Motor neuron (in vitro differentiated cells): Measurements from ENCODE around the gene RAB3A. TPM values are rescaled to one million over a fixed set of nuclear protein-coding genes. Genes with fewer than 3 reads are reported as not detected.
A peak's percentile ranks its signal among the peaks of the same experiment; 100 is the strongest.

Experiments
- ATAC-seq, 8 experiments: fragments of 200-7000 bp; cut with Tn5 transposase; replicated peaks in 6 of 8; 2 replicates each; pipeline ENCODE4 v1.8.0; 2021; ENCODE audit warnings: mild to moderate bottlenecking in 8 of 8, moderate library complexity in 8 of 8
- H3K27ac ChIP-seq, 2 donors: fragments of 250-450 bp; sonication (Bioruptor Pico); 2 replicates each; pipeline ENCODE4 v1.9.0; 2021; ENCODE audit warnings: antibody characterized with exemption in 2 of 2, mild to moderate bottlenecking in 2 of 2, moderate library complexity in 1 of 2
- H3K4me1 ChIP-seq, 2 donors: fragments of 250-450 bp; sonication (Bioruptor Pico); replicated peaks in 1 of 2; 2 replicates each; pipeline ENCODE4 v1.6.1; 2021; ENCODE audit warnings: antibody characterized with exemption in 2 of 2, mild to moderate bottlenecking in 2 of 2, moderate library complexity in 1 of 2
- H3K4me3 ChIP-seq, 5 donors: fragments of 250-450 bp; sonication (Bioruptor Pico); 2 replicates each; pipeline ENCODE4 v1.9.0; 2021; ENCODE audit warnings: antibody characterized with exemption in 5 of 5, mild to moderate bottlenecking in 5 of 5, moderate library complexity in 4 of 5
- WGBS, 10 experiments: fragments of 450-650 bp; shearing (Covaris generic); methylation state at CpG; one replicate each; pipeline ENCODE4 v1.0.0; 2022; 5-methylcytosine and 5-hydroxymethylcytosine counted together
- in situ Hi-C, 9 experiments: fragments of 400-800 bp; cut with MboI; loops; one replicate each; pipeline ENCODE4 v1.15.0; 2021; ENCODE audit warnings: low sequenced_read_pairs in 9 of 9, low pct_unique_long_range_greater_than_20kb in 2 of 9; ENCODE audit not compliant: unreplicated experiment in 9 of 9
- total RNA-seq, 8 experiments: library from RNA; unstranded; fragments of 300-600 nt; gene quantifications; 2 replicates each; pipeline versions ENCODE4 v1.2.3 to v1.2.4, GENCODE V29; 2022

RAB3A gene
- total RNA-seq, 8 experiments from 2014 or later = 2.7 to 142 (median 32.3) TPM

DNA sequence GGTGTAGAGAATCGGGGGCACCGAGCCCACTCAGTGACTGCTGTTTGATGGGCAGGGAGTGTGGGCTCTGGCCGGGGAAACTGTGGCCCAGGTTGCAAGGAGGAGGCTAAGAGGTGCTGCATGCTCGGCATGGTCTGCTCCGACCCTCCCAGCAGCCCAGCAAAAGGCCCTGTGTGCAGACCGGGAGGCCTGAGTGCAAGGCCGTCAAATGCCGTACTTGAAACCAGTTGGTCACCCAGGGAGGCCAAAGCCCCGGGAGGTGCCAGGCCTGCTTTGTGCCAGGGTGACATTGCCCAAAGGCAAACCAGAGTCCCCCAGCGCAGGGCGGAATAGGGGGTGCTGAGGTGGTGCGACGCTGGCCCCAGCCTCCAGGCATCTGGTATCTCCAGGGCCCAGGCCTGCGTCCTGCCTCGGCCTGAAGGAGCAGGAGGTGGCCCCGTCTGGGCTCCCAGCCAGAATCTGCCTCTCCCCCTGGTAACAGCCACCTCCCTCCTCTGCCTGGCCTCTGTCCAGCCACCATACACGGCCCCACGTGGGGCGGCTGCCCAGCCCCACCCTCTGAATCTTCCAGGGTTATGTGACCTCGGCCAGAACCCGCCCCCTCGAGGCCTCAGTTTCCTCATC lies 46.9 kb downstream of the RAB3A start:
- Histone ChIP-seq H3K27ac (peak overlapping the region; percentile 13 to 54), H3K4me3 (no peak overlapping the region), H3K4me1 (peaks cover 22 to 31% of the 10 kb centered on the region in 2 donors)
- WGBS, 10 experiments = 51 to 100% methylated on average over 3 to 7 of the region's 22 CpGs; no CpG with 5 or more reads in 8 of the 10 experiments
- in situ Hi-C loops = no loop called here
- ATAC-seq = peak in 6 of 8 experiments; percentile 3 to 18 (median 10)

DNA sequence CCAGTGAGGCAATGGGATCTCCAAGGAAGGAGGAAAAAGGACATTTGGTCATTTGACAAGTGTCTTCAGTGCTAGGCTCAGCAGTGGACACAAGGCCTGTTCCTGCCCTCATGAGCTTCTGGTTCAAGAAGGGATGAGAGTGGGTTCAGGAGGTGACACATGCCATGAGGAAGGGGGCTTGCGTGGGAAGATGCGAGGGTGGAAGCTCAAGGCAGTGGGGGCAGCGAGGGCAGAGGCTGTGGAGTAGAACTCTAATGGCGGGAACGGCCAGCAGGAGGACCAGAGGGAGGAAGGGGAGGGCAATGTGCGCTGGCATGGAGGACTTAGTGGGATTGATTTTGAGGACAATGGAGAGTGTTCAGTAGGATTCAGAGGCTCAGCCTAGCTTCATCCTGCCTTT lies 47.6 kb downstream of the RAB3A start:
- H3K4me1 ChIP-seq = peaks cover 17 to 30% of the 10 kb centered on the region in 2 donors
- no peak overlapping the region for H3K27ac ChIP-seq
- in situ Hi-C loops = no loop called here
- no peak overlapping the region for H3K4me3 ChIP-seq
- WGBS, 10 experiments = 87 to 100% (median 93%) methylated on average over 2 to 4 of the region's 6 CpGs; no CpG with 5 or more reads in 6 of the 10 experiments
- ATAC-seq = no peak

DNA sequence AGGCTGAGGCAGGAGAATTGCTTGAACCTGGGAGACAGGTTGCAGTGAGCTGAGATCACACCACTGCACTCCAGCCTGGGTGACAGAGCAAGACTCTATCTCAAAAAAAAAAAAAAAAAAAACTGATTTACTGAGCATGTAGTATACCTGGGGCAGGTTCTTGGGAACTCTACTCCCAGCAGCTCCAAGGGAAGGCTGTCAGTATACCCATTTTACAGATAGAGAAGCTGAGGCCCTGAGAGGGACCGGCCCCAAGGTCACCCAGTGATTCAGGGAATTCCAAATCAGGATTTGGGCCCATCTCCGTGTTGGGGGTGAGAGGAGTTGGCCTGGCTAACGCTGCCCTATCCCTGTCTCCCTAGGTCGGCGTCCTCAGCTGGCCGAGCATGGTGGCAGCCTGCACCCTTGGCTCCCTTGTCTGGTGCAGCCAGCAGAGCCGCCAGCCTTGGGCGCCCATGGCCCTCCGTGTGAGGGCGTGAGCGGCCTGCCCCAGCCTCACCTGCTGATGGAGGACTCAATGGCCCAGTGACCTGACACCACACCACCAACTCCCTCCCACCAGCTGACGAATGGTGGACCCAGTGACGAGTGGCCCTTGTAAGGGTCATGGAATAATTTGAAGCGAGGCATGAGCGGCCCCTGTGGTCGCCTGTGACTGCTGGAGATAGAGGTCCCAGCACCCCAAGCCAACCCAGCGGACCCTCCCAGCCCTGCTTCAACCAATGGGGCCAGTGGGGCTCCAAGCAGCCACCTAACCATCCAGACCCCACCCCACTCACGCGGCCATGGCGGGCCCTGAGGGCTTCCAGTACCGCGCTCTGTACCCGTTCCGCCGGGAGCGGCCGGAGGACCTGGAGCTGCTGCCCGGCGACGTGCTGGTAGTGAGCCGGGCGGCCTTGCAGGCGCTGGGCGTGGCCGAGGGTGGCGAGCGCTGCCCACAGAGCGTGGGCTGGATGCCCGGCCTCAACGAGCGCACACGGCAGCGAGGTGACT lies 48.5 kb downstream of the RAB3A start:
- no peak overlapping the region for H3K4me3 ChIP-seq
- H3K27ac ChIP-seq = no peak overlapping the region
- in situ Hi-C loops = no loop called here
- no peak for ATAC-seq
- 86 to 100% (median 100%) methylated on average over 1 to 21 of the region's 43 CpGs; no CpG with 5 or more reads in 5 of the 10 experiments for WGBS, 10 experiments
- H3K4me1 ChIP-seq = peaks cover 13 to 25% of the 10 kb centered on the region in 2 donors

DNA sequence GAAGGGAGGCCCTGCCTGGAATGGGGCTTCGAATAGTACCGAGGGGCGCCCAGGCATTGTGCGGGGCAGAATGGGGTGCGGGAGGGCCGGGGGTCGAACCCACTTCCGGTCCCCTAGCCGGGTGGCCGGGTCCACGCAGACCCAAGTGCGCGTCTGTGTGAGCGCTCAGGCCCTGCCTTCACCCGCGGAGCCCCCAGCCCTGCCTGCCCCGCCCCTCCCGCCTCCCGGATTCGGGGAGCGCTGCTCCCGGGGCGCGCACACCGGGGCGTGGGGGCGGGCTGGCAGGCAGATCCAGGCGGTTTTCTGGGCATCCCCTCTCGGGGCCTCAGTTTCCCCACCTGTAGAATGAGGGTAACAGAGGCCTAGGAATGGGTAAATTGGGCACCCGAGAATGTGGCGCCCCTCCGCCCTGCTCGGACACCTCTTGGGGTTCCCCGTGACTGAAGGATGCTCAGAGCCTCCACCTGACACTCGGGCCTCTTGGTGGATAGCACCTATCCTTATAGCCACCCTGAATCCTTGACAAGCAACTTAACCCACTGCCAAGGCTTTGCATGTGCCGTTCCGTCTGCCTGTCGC lies 50.2 kb downstream of the RAB3A start:
- ATAC-seq = peak in 1 of 8 experiments; percentile 1
- in situ Hi-C loops = no loop called here
- peak overlapping the region; percentile 71 to 82 for H3K27ac ChIP-seq

DNA sequence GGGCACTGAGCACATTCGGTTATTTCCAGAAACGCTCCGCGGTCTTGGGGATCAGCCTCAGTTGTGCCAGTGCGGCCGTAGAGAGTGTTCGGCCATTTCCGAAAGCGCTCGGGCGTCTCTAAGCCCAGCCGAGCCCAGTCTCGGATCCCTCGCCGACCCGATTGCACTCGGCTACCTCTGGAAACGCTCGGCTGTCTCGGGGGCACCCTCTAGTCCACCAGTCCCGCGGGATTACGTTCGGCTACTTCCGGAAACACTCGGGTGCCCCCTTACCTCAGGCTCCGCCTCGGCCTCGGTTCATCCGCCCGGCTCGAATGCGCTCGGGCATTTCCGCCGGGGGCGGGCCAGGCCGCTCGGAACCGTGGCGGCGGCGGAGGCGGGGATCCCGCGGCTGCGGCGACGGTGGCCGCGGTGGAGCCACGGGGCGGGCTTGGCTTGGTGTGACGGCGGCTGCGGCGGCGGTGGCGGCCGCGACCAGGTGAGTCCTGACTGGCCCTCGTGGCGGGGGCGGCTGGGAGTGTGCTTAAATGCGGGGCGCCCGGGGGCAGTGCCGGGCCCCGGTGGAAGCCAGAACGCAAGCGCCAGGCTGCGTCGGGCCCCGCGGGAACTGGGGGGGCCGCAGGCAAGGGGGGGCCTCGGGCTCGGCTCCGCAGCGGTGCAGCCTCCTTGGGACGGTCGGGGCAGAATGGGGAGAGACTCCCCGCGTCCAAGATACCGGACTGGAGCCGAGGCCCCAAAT lies 50.9 kb downstream of the RAB3A start, which contains the start of gene PIK3R2:
PIK3R2 (plus strand) TSS at position 347 of the 739 bp plus-strand sequence. CDS start 2,717 bp downstream, outside the sequence.
- H3K4me1 ChIP-seq = peaks cover 8 to 21% of the 10 kb centered on the region in 2 donors

More for the DNA sequence above, 50.2 kb downstream of the RAB3A start:
- Histone ChIP-seq H3K4me1 (peaks cover 13 to 25% of the 10 kb centered on the region in 2 donors), H3K4me3 (peak overlapping the region; percentile 52 to 90 (median 66))
- 0 to 2% (median 0%) methylated on average over 1 to 11 of the region's 38 CpGs; no CpG with 5 or more reads in 6 of the 10 experiments for WGBS, 10 experiments

DNA sequence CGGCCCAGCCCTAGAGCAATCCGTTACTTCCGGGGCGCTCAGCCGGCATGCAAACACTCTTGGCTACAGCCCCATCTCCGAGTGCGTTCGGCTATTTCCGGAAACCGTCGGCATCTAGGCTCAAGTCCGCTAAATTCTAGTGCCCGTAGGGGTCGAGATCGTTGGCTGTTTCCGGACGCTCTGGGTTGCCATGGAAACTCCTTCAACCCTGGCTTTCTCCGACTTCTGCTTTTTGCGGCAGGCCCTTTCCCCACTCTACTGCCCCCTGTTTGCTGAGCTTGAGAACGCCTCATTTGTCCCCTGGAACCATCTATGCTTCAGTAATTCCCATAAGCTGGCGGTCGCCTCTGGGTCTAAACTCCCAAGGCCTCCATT lies 51.4 kb downstream of the RAB3A start:
- Histone ChIP-seq H3K27ac (peak overlapping the region; percentile 91), H3K4me1 (peaks cover 3 to 18% of the 10 kb centered on the region in 2 donors), H3K4me3 (peak overlapping the region; percentile 32 to 90 (median 56))
- ATAC-seq = peak; percentile 43 to 73 (median 64)
- in situ Hi-C loops = no loop called here
- 0 to 4% (median 1%) methylated on average over 4 to 16 of the region's 22 CpGs; no CpG with 5 or more reads in 4 of the 10 experiments for WGBS, 10 experiments

More for the DNA sequence above, 50.9 kb downstream of the RAB3A start, which contains the start of gene PIK3R2:
- WGBS, 10 experiments = 0% methylated on average over 1 to 4 of the region's 86 CpGs; no CpG with 5 or more reads in 8 of the 10 experiments
- peak; percentile 77 to 89 (median 86) for ATAC-seq
- Histone ChIP-seq H3K4me3 (peak within 1 kb of the TSS; percentile 52 to 90 (median 66)), H3K27ac (peak within 1 kb of the TSS; percentile 91)
- in situ Hi-C loops = no loop called here

DNA sequence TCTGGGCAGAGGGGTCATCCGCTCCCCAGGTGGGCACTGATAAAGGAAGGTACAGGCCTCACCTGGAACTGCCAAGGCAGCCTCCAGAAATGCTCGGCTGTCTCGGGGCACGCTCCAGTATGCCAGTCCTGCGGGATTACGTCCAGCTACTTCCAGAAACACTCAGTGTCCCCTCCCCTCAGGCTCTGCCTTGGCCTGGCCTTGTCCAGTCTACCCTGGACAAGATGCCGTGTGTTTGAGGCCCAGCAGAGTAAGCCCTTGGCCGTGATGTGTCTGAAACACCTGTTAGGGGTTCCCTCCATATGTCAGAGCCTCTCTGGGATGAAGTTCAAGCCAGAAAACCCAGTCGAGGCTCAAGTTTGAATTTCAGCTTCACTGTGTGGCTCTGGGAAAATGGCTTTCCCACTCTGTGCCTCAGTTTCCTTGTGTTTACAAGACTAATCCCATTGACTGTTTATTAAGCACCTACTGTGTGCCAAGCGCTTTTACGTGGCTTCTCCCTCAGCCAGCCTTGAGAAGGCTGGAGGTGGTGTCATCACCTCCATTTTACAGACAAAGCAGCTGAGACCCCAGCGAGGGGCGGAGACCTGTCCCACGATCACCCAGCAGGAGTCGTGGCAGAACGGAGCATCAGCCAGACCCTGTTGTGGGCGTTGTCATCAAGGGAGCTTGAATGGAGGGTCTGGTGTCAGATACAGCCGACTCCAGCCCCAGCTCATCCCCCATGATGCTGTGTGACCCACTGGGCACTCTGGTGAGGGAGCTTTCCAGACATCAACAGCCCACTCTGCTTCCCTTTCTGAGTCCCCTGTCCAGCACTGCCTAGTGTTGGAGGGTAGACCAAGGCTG lies 52.8 kb downstream of the RAB3A start:
- WGBS, 10 experiments = 51 to 97% (median 83%) methylated on average over 2 to 11 of the region's 18 CpGs; no CpG with 5 or more reads in 3 of the 10 experiments
- in situ Hi-C loops = no loop called here
- H3K27ac ChIP-seq = no peak overlapping the region
- ATAC-seq = no peak
- peaks cover 0 to 10% of the 10 kb centered on the region in 2 donors for H3K4me1 ChIP-seq
- H3K4me3 ChIP-seq = no peak overlapping the region

DNA sequence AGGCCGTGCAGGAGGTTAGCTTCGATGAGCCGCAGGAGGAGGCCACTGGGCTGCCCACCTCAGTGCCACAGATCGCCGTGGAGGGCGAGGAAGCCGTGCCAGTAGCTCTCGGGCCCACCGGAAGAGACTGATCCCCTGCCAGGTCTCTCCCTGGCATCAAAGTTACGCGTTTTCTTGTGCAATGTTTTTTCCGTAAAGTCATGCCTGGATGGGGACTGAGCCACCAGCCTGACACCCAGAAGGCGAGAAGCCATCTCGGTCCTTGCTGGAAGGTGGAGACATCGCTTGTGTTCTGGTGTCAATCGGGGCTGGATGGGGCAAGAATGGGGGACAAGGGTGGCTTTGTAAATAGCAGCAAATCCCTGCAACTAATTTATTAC lies 54.3 kb downstream of the RAB3A start:
- H3K4me1 ChIP-seq = peaks cover 0 to 10% of the 10 kb centered on the region in 2 donors
- no peak for ATAC-seq
- in situ Hi-C loops = no loop called here
- H3K4me3 ChIP-seq = no peak overlapping the region
- H3K27ac ChIP-seq = no peak overlapping the region
- WGBS, 10 experiments = 65 to 100% (median 87%) methylated on average over 1 to 6 of the region's 16 CpGs; no CpG with 5 or more reads in 4 of the 10 experiments

DNA sequence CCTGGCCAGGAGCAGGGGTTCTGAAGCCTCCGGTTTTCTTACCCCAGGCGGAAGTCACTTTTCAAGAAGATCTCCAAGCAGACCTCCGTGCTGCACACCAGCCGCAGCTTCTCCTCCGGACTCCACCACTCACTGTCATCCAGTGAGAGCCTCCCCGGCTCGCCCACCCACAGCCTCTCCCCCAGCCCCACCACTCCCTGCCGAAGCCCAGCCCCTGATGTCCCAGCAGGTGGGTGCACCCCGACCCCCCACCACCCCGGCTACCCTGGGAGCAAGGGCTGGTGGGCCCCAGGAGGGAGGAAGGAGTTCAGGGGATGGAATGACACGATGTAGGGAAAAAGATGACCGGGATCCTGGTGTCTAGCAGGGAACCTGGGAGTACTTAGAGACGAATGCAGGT lies 56.4 kb downstream of the RAB3A start:
- 87 to 100% methylated on average over 3 to 4 of the region's 13 CpGs; no CpG with 5 or more reads in 8 of the 10 experiments for WGBS, 10 experiments
- no peak overlapping the region for H3K27ac ChIP-seq
- in situ Hi-C loops = no loop called here
- peaks cover 0 to 7% of the 10 kb centered on the region in 2 donors for H3K4me1 ChIP-seq
- H3K4me3 ChIP-seq = no peak overlapping the region
- ATAC-seq = no peak
